ENCODE measurements around the gene GCK.

GCK gene

DNA sequence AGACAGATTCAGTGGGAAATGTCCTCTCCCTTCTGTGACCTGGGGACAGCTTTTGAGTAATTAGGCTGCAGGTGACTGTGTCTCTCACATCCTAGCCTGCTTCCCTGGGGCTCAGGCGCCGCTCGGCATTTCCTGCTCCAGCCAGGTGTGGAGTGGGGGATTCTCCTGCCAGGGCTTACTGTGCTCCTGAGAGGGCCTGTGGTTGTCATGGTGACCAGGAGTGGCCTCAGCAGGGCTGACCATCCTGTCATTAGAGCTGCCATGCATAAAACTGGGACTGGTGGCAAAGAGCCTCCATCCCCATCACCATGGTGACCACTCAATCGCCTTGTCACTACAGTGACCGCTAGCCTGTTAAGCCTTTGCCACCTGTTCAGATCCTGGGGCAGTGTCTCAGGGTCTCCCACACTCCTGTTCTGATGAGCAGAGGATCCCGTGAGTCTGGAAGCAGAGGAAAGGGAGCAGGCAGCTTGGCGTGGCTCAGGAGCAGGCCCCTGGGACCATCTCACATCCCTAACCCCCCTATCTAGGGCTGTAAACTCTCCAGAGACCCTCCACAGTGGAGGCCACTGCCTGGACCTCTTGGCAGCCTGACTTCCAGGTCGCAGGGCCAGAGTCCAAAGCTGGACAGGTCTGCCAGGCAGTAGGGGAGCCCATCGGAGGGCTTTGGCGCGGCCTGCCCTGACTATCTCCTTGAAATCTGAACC, at the start of gene GCK:
GCK (minus strand) TSS at position 154 of the 707 bp plus-strand sequence. CDS start 486 bp downstream, outside the sequence.
- no peak for DNase-seq (ENCODE audit: low read depth)

DNA sequence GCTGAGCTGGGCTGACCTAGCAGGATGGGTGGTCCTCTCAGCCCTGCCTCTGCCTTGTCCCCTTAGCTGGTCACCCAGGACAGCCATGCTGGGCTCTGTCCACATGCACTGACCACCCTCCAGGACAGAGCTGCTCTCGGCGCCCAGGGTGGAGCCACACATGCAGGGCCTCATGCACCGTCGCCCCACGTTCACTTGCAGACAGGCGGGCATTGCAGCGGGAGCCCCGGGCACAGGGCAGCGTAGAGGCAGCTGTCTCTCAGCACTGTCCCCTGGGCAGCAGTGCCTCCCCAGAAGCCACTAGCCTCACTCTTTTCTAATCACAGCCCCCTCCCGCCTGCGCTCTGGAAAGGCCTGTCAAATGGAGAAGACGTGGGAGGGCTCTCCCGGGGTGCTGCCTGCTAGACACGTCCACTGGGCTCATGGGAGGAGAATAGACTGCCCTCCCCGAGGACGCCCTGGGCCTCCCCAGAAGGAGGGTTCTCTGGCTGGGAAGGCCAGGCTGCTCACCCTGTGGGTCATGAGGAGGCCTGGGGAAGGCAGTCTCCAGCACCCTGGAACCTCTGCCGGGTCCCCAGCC, 49.0 kb upstream of the GCK start:
- DNase-seq (ENCODE audit: low read depth): no peak

DNA sequence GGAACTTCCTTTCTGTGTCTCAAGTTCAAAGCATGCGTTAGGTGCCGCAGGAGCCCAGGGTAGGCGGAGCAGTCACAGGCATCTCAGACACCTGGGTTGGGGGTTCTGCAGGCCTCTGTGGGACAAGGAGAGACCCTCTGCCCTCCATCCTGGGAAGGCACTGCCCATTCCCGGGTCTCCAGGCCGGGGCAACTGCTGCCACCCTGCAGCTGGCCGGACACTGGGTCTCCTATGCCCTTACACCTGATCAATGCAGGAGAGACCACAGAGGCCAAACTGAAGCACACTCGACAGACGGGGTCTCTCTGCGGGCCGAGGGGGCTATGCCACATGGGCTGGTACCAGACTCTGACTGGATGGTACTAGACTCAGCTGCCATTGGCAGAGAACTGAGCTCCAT, 48.5 kb upstream of the GCK start:
- no peak for DNase-seq (ENCODE audit: low read depth)

DNA sequence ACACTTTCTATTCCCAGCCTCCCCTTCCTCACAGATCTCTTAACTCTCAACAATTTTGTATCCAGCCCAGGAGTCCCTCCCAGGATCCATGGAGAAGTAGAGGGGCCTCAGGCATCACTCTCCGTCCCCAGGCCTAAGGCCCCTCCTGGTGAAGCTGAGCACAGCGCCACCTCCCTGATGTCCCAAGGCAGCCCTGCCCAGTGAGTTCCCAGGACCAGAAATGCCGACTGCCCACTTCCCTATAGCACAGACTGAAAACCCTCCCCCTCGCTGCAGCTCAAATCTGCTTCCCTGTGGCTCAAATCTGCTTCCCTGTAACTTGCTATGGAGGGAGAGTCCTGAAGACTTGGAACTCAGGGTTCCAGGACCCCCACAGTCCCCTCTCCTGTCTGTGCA, 47.1 kb upstream of the GCK start:
- DNase-seq (ENCODE audit: low read depth): no peak

DNA sequence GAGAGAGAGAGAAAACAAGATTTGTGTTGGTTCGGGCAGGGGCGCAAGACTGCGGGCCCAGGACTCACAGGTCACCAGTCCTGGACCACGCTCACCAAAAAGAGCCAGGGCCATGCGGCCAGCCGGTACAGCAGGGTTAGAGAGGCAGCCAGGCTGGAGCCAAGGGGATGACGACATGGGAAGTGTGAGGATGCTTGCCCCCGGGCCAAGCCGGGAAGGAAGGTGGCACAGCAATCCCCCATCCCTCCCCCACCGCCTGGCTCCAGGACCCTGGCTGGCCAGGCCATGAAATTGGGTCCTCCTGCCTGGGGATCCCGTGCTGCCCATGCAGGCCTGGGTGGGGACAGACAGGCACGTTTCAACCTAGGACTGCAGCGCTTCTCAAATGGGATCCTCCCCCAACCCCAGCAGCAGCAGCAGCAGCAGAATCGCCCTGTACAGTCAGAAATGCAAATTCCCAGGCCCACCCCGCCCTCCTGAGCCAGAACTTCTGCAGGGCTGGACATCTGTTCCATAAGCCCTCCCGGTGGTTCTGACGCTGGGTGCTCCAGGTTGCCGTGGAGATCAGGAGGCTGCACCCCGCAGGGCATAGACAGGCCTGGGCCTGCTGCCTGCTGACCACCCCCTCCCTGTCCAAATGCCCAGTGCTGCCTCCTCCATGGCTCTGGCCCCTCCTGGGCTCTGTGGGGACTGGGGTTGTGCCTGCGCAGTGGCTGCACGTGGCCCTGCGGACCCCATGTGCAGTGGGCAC, 46.5 kb upstream of the GCK start:
- DNase-seq (ENCODE audit: low read depth): no peak

DNA sequence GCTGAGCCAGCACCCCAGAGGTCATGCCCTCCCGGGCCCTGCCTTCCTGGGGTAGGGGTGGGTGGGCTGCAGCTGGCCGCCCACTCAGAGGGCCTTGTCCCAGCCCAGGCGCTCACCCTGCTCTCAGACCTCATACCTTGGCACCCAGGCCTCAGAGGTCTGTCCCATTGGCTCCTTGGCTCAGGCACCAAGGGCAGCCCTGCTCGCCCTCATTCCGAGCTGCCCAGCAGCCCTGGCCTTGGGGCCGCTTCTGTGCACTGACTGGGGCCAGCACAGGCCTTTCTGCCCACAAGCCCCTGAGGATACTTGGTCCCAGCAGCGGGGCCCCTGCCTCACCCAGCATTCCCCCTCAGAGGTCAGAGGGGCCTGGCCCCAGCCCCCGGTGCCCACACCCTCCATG, 45.8 kb upstream of the GCK start:
- no peak for DNase-seq (ENCODE audit: low read depth)

DNA sequence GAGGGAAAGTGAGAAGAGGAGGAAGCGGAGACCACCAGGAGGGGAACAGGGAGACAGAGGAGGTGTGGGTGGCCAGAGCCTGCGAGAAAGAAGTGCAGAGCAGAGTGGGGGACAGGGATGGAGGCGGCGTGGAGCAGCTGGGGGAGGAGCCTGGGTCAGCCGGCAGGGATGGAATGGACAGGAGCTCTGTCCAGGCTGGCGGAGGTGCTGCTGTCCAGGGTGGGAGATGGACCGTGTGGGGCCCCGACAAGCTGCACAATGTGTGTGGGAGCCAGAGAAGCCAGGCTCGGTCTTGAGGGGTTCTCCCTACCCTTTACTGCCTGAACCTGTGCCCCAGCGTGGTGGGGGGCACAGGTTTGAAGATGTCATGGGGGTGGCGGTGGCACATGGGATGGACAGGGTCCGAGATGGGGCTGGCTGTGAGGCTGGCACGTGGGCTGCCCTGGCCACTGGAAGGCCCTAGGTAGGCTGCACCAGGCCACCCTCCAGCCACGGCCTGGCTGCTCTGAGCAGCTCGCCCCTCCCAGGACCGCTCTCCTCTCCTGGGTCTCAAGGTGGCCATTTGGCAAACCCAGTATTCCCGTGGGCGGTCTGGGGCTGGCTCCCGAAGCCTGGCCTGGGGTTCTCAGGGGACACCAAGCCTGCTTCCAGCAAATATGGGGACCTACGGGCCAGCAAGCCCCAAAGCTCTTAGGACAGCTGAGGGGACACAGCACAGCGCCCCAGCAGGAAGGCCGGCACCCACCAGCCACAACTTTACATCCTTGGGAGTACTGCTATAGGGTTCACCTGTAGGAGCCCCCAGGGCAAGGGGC, 43.9 kb upstream of the GCK start:
- DNase-seq (ENCODE audit: low read depth): no peak

DNA sequence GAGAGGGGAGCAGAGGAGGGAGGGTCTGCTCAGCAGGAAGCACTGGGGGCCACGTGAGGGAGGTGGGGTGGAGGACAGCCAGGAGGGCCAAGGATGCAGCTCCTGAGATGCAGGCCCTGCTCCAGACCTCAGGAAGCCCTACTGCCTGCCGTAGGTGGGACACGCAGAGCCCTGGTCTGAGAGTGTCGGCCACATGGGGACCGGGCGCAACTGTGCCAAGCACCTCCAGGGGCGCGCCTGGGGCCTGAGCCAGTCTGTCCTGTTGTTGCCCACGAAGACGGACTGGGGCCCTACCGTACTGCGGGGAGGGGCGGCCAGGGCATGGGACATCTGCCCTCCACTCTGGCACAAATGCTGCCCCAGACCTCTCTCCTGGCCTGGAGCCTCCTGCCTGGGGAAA, 43.2 kb upstream of the GCK start:
- DNase-seq (ENCODE audit: low read depth): no peak

DNA sequence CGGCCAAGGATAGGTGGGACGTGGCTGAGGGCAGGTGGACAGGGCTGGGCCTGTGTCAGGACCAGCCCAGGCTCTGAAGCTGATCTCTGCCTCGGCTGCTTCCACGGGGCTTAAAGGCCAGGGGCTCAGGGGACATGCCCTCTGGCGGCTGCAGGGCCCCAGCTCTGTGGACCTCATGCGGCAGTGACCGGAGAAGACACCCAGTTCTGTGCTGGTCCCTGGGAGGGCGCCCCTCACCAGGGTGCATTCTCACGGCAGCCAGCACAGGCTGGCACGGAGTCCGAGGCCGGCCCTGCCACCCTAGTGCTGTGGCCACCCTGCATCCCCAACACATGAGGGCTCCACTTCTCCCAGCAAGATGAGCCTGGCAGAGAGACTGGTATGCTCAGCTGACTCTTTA, 41.8 kb upstream of the GCK start:
- DNase-seq (ENCODE audit: low read depth): no peak

DNA sequence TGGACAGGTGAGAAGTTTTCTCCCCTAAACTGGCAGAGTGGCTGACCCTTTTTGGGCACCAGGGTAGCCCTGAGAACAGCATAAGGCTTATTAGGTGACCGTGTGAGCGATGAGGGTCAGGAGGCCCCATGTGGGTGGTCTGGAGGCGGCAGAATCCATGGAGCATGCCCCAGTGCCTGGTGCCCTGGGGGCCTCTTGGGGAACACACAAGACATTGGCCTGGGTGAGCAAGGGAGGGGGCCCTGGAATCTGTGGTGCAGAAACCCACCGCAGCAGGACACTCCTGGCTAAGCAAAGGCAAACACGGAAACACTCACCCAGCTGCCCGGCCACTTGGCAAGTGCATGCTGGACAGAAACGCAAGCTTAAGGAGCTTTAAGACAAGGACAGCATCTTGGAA, 41.0 kb upstream of the GCK start:
- no peak for DNase-seq (ENCODE audit: low read depth)

DNA sequence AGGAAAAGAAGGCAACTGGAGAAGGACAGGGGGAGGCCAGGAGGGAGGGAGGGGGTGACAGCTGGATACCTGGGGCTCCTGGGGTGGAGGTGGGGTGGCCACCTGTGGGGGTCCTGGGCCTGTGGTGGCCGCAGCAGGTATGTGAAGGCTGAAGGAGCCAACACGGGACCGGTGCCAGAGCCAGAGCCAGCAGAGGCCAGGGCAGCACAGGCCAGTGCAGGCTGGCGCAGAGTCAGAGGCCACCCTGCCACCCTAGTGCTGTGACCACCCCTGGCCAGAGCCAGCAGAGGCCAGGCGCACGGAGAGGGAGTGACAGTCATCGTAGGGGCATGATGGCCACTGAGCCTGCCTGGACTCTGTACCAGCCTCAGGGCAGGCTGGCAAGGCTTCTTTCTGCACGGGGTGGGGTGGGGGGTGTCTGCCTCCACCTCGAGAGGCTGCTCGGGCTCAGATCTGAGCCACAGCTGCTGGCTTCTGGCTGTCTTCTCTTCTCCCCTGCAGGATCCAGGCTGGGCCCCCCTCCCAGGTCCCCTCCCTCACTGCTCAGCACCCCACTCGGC, 40.4 kb upstream of the GCK start:
- no peak for DNase-seq (ENCODE audit: low read depth)

DNA sequence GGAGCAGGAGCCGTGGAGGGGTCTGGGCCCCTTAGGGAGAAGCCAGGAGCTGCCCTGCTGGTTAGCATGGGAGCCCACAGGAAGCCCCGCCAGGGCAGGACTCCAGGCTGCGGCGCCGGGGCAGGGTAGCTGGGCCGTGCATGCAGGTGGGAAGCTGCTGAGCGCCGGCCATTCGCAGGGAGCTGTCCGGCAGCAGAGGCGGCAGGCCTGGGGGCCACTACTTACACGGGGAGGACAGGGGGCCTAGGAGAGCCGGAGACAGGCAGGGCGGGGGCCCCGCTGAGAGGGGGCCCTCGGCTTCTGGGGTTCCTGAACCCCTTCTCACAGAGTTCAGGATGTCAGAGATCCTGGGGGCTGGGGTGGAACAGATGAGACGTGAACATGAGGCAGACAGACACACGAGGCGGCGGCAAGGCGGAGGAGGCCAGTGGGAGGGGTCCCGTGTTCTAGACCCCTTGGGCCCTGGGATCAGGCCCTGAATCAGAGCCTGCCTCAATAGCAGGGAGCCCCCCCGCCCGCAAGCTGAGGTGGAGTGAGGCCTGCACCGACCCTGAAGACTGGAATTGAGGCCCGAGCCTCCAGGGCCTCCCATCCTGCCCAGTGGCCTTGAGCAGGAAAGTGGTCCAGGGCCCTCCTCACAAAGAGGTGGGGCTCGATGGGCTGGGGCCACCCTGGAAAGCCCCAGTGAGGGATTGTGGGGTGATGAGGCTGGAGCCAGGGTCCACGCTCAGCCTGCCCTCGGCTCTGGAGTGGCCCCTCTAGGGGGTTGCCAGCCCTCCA, 39.5 kb upstream of the GCK start:
- DNase-seq (ENCODE audit: low read depth): no peak

DNA sequence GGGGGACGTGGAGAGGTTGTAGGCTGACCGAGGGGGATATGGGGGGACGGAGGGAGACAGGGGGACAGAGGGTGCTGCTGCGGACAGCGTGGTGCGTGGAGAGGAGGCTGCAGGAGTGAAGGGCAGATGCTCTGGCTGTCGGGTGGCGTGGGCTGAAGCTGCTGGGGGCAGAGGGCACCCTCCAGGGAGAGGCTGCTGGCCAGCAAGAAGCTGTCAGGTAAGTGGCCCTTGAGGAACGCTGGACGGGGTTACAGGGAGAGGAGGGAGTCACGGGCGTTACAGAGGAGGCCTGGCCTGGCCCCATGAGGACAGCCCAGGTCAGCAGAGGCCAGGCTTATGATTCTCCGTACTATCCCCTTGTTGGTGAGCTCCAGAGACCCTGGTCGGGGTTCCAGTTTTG, 38.7 kb upstream of the GCK start:
- DNase-seq (ENCODE audit: low read depth): no peak

DNA sequence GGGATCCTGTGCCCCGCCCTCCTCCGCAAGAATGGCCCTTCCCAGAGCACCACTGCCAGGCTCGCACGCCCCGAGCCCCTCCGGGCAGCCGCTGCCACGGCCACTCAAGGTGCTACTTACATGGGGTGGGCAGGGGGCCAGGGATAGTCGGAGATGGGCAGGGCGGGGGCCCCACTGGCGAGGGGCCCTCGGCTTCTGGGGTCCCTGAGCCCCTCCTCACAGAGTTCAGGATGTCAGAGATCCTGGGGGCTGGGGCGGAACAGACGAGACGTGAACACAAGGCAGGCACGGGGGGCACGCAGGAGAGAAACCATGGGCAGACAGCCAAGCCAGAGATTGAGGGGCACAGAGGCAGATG, 37.1 kb upstream of the GCK start:
- no peak for DNase-seq (ENCODE audit: low read depth)

DNA sequence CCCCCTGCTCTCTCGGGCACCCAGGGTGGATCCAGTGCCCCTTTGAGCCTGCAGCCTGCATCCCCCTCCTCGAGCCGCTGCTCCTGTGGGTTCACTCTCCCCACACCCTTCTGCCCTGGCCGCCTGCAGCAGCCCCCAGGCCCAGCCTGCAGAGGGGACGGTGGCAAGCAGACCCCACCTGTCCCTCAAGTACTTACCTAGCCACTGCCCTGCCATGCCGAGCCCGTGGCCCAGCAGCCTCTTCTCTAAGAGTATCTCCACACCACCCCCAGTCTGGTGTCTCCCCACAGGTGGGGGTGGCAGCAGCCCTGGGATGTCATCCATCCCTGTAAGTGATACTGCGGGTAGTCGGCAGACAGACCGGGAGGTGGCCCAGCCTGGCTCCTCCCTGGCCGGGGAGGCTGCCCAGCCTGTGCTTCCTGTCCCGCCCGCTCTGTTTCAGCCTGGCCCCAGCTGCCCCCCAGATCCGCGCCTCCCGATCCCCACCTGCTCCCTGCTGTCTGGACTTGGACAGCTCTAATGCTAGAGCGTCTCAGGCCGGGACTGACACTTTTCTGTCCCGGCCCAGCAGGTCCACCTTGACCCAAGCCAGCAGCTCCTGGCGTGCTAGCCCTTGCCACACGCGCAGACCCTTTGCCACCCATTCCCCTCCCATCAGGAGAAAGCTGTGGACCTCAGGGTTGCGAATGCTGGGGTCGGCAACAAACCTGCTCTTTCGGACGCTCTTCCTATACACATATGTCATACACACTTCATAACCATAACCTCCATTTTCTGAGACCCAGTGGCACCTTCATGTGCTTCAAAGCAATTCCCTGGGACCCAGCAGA, 36.5 kb upstream of the GCK start:
- no peak for DNase-seq (ENCODE audit: low read depth)

DNA sequence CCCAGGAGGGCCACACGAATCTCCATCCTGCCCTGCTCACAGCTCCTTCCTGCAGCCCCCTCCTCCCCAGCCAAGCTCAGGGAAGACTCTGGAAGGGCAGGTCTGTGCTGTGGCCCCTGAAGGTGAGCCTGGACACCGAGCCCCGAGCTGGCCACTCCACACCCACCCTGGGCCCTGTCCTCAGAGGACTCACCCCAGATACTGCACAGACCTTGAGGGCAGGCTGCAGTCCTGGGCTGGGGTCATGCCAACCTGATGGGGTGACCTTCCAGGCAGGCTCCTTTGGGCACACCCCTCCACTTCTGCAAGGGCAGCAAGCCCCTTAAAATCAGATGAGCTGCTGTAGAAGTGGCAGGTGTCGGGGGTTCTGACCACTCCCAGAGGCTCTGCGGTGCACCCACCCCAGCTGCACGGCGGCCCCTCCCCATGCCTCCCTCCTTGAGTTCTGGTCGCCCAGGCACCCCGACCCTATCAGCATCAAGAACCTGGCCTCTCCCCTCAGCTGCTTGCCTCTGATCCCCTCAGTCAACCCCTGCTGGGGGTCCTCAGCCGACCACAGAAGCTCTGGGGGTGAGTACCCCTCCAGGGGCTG, 35.8 kb upstream of the GCK start:
- no peak for DNase-seq (ENCODE audit: low read depth)

DNA sequence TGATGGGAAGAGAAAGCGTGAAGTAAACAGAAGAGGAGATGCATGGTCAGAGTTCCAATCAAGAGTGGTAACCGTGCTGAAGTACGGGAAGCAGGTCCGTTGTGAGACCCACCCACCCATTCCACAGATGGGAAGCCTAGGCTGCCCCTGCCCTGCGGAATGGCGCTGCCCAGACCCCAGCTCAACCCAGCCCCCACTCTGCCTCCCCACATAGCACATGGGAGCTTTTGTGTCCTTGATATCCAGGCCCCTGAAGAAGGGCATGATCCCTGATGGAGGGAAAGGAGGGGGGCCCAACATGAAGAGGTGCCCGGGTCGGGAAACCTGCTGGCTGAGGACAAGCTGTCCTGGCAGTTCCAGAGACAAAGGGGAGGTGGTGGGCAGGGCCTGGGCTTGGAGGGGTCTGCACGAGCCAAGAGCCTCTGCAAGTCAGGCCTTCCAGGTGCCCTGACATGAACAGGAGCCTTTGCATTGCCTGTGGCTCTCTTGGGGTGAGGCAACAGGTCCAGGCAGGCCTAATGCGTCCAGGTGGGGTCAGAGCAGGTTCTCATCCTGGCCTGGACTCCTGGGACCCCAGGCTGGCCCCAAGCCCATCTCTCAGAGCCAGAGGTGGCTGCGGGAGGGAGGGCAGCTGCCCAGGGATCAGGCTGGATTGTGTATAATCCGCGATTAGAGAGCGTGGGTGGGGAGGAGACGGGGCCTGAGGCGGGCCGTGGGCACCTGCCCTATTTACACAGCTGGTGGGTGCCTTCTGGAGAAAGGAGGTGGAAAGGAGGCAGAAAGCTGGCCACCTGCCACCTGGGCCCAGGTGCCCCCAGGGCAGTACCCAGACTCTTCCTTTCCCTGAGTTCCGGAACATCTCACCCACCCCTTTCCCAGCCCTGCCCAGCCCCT, 35.1 kb upstream of the GCK start:
- DNase-seq (ENCODE audit: low read depth): no peak

DNA sequence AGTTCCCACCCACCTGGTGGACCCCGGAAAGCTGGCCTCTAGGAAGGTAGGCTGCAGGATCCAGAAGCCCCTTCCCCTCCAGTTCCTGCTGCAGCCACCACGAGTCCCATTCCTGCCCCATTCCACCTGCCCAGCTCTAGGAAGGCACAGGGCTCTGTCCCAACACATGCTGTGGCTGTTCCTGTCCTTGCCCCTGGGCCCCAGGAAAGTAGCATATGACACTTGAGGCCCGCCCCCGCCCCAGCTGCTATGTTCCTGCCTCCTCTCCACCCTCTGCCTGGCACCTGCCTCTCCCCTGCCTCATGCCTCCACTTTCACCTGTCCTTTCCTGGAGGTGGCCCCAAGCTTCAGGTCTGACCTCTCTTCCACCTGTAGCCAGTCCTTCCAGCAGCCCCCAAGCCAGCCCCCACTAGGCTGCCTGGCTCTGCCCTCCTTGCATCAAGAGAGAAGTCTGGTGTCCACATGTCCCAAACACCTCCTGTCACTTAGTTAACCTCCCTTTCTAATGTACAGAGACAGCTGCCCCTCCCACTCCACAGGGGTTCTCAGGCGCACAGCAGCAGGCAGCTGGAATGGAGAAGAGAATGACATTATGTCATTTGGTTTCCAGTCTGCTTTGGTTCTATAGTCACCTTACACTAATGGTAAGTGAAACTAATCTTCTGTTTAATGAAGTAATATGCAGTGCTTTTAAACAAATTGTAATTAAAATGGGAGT, 34.3 kb upstream of the GCK start:
- DNase-seq (ENCODE audit: low read depth): no peak
